Neural cell (in vitro differentiated cells): ENCODE results near the gene PLA2G4B. TPM values are rescaled to one million over a fixed set of nuclear protein-coding genes. Genes with fewer than 3 reads are reported as not detected.

Experiments used
- H2AFZ ChIP-seq: fragments of 200-600, 300-800 bp; sonication (generic), shearing (Covaris generic); 2 replicates; pipeline ENCODE4 v1.6.0; 2014; ENCODE audit warnings: low read depth, mild to moderate bottlenecking, antibody characterized with exemption, low read length, moderate library complexity
- H3F3A ChIP-seq: fragments of 200-600 bp; shearing (Covaris generic); 2 replicates; pipeline ENCODE4 v1.6.1; 2016; ENCODE audit warnings: mild to moderate bottlenecking, moderate library complexity, mixed read lengths, antibody characterized with exemption, low read length; ENCODE audit not compliant: insufficient read depth, poor library complexity, severe bottlenecking
- H3K27ac ChIP-seq: fragments of 200-600, 300-800 bp; sonication (generic), shearing (Covaris generic); 2 replicates; pipeline ENCODE4 v1.5.1; 2014; ENCODE audit warnings: mild to moderate bottlenecking, low read length, moderate library complexity
- H3K27me3 ChIP-seq: fragments of 300-800, 200-600 bp; sonication (generic), shearing (Covaris generic); 2 replicates; pipeline ENCODE4 v1.6.0; 2014; ENCODE audit warnings: mild to moderate bottlenecking, low read depth, low read length, moderate library complexity; ENCODE audit not compliant: insufficient read depth
- H3K36me3 ChIP-seq: fragments of 300-800, 200-600 bp; sonication (generic), shearing (Covaris generic); 2 replicates; pipeline ENCODE4 v1.5.1; 2014; ENCODE audit warnings: mild to moderate bottlenecking, antibody characterized with exemption, low read length, moderate library complexity; ENCODE audit not compliant: insufficient read depth
- H3K4me2 ChIP-seq: fragments of 300-800, 200-600 bp; sonication (generic), shearing (Covaris generic); 2 replicates; pipeline ENCODE4 v1.6.0; 2014; ENCODE audit warnings: mild to moderate bottlenecking, low read length
- H3K4me3 ChIP-seq: fragments of 300-800, 200-600 bp; sonication (generic), shearing (Covaris generic); 2 replicates; pipeline ENCODE4 v1.5.1; 2014; ENCODE audit warnings: mild to moderate bottlenecking, low read length, moderate library complexity
- H3K79me2 ChIP-seq: fragments of 200-600 bp; shearing (Covaris generic); replicated peaks from 2 replicates; pipeline ENCODE4 v1.6.0; 2014; ENCODE audit warnings: mild to moderate bottlenecking, low read length, moderate library complexity; ENCODE audit not compliant: insufficient read depth
- H3K9ac ChIP-seq: fragments of 300-800, 200-600 bp; sonication (generic), shearing (Covaris generic); 2 replicates; pipeline ENCODE4 v1.6.1; 2016; ENCODE audit warnings: mild to moderate bottlenecking, low read length, mixed read lengths
- H3K9me2 ChIP-seq: fragments of 200-600 bp; shearing (Covaris generic); 2 replicates; pipeline ENCODE4 v1.6.1; 2016; ENCODE audit warnings: mild to moderate bottlenecking, low read length, mixed read lengths; ENCODE audit not compliant: insufficient read depth
- H3K9me3 ChIP-seq: fragments of 200-600, 300-800 bp; sonication (generic), shearing (Covaris generic); 2 replicates; pipeline ENCODE4 v1.6.1; 2016; ENCODE audit warnings: mild to moderate bottlenecking, mixed run types, low read length, moderate library complexity, mixed read lengths
- H4K20me1 ChIP-seq: fragments of 200-600 bp; shearing (Covaris generic); 2 replicates; pipeline ENCODE4 v1.6.1; 2016; ENCODE audit warnings: mild to moderate bottlenecking, mixed run types; ENCODE audit not compliant: insufficient read depth
- EP300 ChIP-seq: fragments of 450-650 bp; conservative IDR thresholded peaks from 2 replicates; pipeline ENCODE4 v1.6.1; 2014; ENCODE audit warnings: antibody characterized with exemption, mild to moderate bottlenecking, moderate library complexity; ENCODE audit not compliant: poor library complexity, severe bottlenecking
- EZH2 ChIP-seq: fragments of 200-600, 300-800 bp; shearing (Covaris generic), sonication (generic); IDR thresholded peaks from 2 replicates; pipeline ENCODE4 v1.6.1; 2014; ENCODE audit warnings: antibody characterized with exemption, low read length, borderline replicate concordance, mild to moderate bottlenecking; ENCODE audit not compliant: insufficient read depth, poor library complexity, severe bottlenecking
- MXI1 ChIP-seq: fragments of 450-650 bp; conservative IDR thresholded peaks from 2 replicates; pipeline ENCODE4 v1.6.1; 2014; ENCODE audit warnings: antibody characterized with exemption, mild to moderate bottlenecking; ENCODE audit not compliant: poor library complexity, severe bottlenecking
- POLR2AphosphoS5 ChIP-seq: IDR thresholded peaks from 2 replicates; pipeline ENCODE4 v1.6.1; 2012
- RAD21 ChIP-seq: fragments of 450-650 bp; conservative IDR thresholded peaks from 2 replicates; pipeline ENCODE4 v1.6.1; 2014; ENCODE audit warnings: antibody characterized with exemption, mild to moderate bottlenecking, moderate library complexity
- REST ChIP-seq: IDR thresholded peaks from 2 replicates; pipeline ENCODE4 v1.6.1; 2012; ENCODE audit warnings: borderline replicate concordance
- SMC3 ChIP-seq: fragments of 450-650 bp; conservative IDR thresholded peaks from 2 replicates; pipeline ENCODE4 v1.6.1; 2014; ENCODE audit warnings: antibody characterized with exemption, mild to moderate bottlenecking, moderate library complexity; ENCODE audit not compliant: poor library complexity
- TAF1 ChIP-seq: IDR thresholded peaks from 2 replicates; pipeline ENCODE4 v1.6.1; 2012; ENCODE audit warnings: low read depth
- polyA plus RNA-seq: library from polyadenylated mRNA; depleted of rRNA; stranded (reverse); fragments of >200 nt; gene quantifications from 2 replicates; pipeline ENCODE4 v1.2.3, GENCODE V29; 2014
- TF ChIP-seq, protein P1 (sequence below): fragments of 450-650 bp; IDR thresholded peaks from 2 replicates; pipeline ENCODE4 v1.5.1; 2014; ENCODE audit warnings: antibody characterized with exemption, mild to moderate bottlenecking, moderate library complexity; ENCODE audit not compliant: poor library complexity, severe bottlenecking

Gene PLA2G4B
- polyA plus RNA-seq, 1 donor from 2014 or later: 11.3 TPM

DNA sequence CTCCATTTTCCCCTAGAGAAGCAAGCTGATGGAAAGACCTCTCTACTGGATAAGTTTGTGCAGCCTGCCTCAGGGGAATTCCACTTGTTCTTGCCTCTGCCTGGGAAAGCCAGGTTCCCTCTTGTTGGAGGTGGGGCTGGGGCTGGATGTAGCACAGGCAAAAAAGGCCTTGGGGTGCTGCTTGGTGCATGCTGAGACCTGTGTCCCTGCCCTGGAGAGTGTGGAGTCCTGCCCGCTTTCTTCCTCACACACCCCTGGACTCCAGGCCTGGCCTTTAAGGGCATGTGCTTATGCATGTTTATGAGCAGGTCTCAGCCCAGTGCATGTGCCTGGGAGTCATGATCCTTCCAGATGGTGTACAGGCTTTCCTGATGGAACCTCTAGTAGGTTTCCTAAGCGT, 34.3 kb upstream of the PLA2G4B start:
- Histone ChIP-seq H3F3A (no peaks in the 10 kb centered on the region), H3K79me2 (no peaks in the 10 kb centered on the region), H3K9ac (no peak overlapping the region), H3K27ac (no peak overlapping the region), H3K4me3 (no peak overlapping the region), H3K36me3 (no peaks in the 10 kb centered on the region), H3K27me3 (no peaks in the 10 kb centered on the region), H3K9me3 (no peaks in the 10 kb centered on the region), H3K9me2 (no peaks in the 10 kb centered on the region), H2AFZ (no peak overlapping the region), H3K4me2 (no peak overlapping the region), H4K20me1 (no peaks in the 10 kb centered on the region)
- TF ChIP-seq RAD21: no peak
- TF ChIP-seq EP300: no peak
- TF ChIP-seq EZH2: no peak
- no peak for TF ChIP-seq POLR2AphosphoS5
- no peak for TF ChIP-seq REST
- TF ChIP-seq MXI1: no peak
- TF ChIP-seq, protein P1, sequence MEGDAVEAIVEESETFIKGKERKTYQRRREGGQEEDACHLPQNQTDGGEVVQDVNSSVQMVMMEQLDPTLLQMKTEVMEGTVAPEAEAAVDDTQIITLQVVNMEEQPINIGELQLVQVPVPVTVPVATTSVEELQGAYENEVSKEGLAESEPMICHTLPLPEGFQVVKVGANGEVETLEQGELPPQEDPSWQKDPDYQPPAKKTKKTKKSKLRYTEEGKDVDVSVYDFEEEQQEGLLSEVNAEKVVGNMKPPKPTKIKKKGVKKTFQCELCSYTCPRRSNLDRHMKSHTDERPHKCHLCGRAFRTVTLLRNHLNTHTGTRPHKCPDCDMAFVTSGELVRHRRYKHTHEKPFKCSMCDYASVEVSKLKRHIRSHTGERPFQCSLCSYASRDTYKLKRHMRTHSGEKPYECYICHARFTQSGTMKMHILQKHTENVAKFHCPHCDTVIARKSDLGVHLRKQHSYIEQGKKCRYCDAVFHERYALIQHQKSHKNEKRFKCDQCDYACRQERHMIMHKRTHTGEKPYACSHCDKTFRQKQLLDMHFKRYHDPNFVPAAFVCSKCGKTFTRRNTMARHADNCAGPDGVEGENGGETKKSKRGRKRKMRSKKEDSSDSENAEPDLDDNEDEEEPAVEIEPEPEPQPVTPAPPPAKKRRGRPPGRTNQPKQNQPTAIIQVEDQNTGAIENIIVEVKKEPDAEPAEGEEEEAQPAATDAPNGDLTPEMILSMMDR: no peak
- TF ChIP-seq TAF1: no peak
- no peak for TF ChIP-seq SMC3

GRCh38 chr15:41804916-41805666, 33.6 kb upstream of the PLA2G4B start:
- no peaks in the 10 kb centered on the region for H4K20me1 ChIP-seq
- H3K79me2 ChIP-seq: no peaks in the 10 kb centered on the region
- no peaks in the 10 kb centered on the region for H3F3A ChIP-seq
- no peaks in the 10 kb centered on the region for H3K9me3 ChIP-seq
- H3K9me2 ChIP-seq: no peaks in the 10 kb centered on the region
- H3K9ac ChIP-seq: no peak overlapping the region
- H3K4me3 ChIP-seq: no peak overlapping the region
- no peaks in the 10 kb centered on the region for H3K36me3 ChIP-seq
- H2AFZ ChIP-seq: no peak overlapping the region
- no peaks in the 10 kb centered on the region for H3K27me3 ChIP-seq
- TF ChIP-seq, protein P1: no peak
- TF ChIP-seq POLR2AphosphoS5: no peak
- TF ChIP-seq TAF1: no peak
- no peak for TF ChIP-seq SMC3
- no peak for TF ChIP-seq REST
- no peak for TF ChIP-seq MXI1
- TF ChIP-seq EZH2: no peak
- no peak for TF ChIP-seq RAD21
- no peak for TF ChIP-seq EP300
- H3K4me2 ChIP-seq: no peak overlapping the region
- H3K27ac ChIP-seq: no peak overlapping the region
